H1 (cell line): ENCODE measurements around the gene LPCAT1.

Experiments used
- CBX5 ChIP-seq: fragments of 300-800, 300-1000 bp; sonication (generic); IDR thresholded peaks from 2 replicates; pipeline ENCODE4 v1.7.1; 2016; ENCODE audit warnings: antibody characterized with exemption, low read length, low read depth
- CEBPB ChIP-seq: IDR thresholded peaks from 2 replicates; pipeline ENCODE4 v1.6.1; 2012; ENCODE audit warnings: low read depth, low read length
- EGR1 ChIP-seq: IDR thresholded peaks from 2 replicates; pipeline ENCODE4 v1.6.1; 2011; ENCODE audit warnings: low read depth, low read length, borderline replicate concordance
- EP300 ChIP-seq, 2 experiments: IDR thresholded peaks; 1 replicate in 1 of 2; 2 replicates in 1 of 2; pipeline ENCODE4 v1.6.1; 2011 to 2012; ENCODE audit warnings: low read depth in 2 of 2, low read length in 2 of 2, mild to moderate bottlenecking in 2 of 2, borderline replicate concordance in 1 of 2, inconsistent platforms in 1 of 2, moderate library complexity in 1 of 2
- EZH2 ChIP-seq: fragments of 200-600 bp; sonication (generic); IDR thresholded peaks from 2 replicates; pipeline ENCODE4 v1.7.1; 2012; ENCODE audit warnings: low read depth, mild to moderate bottlenecking, moderate library complexity, low read length, inconsistent platforms; ENCODE audit not compliant: severe bottlenecking
- GABPA ChIP-seq: IDR thresholded peaks from 2 replicates; pipeline ENCODE4 v1.6.1; 2011; ENCODE audit warnings: mild to moderate bottlenecking, low read length, moderate library complexity, borderline replicate concordance; ENCODE audit not compliant: insufficient read depth
- POLR2A ChIP-seq, 2 experiments: IDR thresholded peaks; 1 replicate in 1 of 2; 2 replicates in 1 of 2; pipeline ENCODE4 v1.6.1; 2011; ENCODE audit warnings: low read depth in 2 of 2, low read length in 2 of 2, mild to moderate bottlenecking in 2 of 2; ENCODE audit errors: control extremely low read depth in 1 of 2
- POLR2AphosphoS5 ChIP-seq: IDR thresholded peaks from 2 replicates; pipeline ENCODE4 v1.6.1; 2011; ENCODE audit warnings: low read depth, low read length
- RXRA ChIP-seq: IDR thresholded peaks from 2 replicates; pipeline ENCODE4 v1.6.1; 2011; ENCODE audit warnings: low read depth, mild to moderate bottlenecking, low read length, moderate library complexity; ENCODE audit not compliant: insufficient read depth
- SIN3A ChIP-seq, 2 experiments: IDR thresholded peaks in 1 of 2; conservative IDR thresholded peaks in 1 of 2; 2 replicates each; pipeline ENCODE4 v1.6.1; 2011 to 2012; ENCODE audit warnings: low read length in 2 of 2, improper control_type of control experiment in 1 of 2, low read depth in 1 of 2, mild to moderate bottlenecking in 1 of 2
- TAF1 ChIP-seq: IDR thresholded peaks from 2 replicates; pipeline ENCODE4 v1.6.1; 2011; ENCODE audit warnings: mild to moderate bottlenecking, low read depth, low read length
- TCF12 ChIP-seq: IDR thresholded peaks from 2 replicates; pipeline ENCODE4 v1.6.1; 2011; ENCODE audit warnings: low read depth, mild to moderate bottlenecking, low read length
- TF ChIP-seq, protein P1 (sequence below), 3 experiments: IDR thresholded peaks; 1 replicate in 2 of 3; 2 replicates in 1 of 3; pipeline versions ENCODE4 v1.5.1 to v1.6.1; 2011; ENCODE audit warnings: low read length in 3 of 3, mild to moderate bottlenecking in 3 of 3, inconsistent platforms in 2 of 3, low read depth in 1 of 3, moderate library complexity in 1 of 3; ENCODE audit not compliant: insufficient read depth in 1 of 3; ENCODE audit errors: control extremely low read depth in 1 of 3
- TF ChIP-seq, protein P2 (sequence below): IDR thresholded peaks from 2 replicates; pipeline ENCODE4 v1.6.1; 2011; ENCODE audit warnings: low read depth, mild to moderate bottlenecking, low read length; ENCODE audit not compliant: insufficient read depth

DNA sequence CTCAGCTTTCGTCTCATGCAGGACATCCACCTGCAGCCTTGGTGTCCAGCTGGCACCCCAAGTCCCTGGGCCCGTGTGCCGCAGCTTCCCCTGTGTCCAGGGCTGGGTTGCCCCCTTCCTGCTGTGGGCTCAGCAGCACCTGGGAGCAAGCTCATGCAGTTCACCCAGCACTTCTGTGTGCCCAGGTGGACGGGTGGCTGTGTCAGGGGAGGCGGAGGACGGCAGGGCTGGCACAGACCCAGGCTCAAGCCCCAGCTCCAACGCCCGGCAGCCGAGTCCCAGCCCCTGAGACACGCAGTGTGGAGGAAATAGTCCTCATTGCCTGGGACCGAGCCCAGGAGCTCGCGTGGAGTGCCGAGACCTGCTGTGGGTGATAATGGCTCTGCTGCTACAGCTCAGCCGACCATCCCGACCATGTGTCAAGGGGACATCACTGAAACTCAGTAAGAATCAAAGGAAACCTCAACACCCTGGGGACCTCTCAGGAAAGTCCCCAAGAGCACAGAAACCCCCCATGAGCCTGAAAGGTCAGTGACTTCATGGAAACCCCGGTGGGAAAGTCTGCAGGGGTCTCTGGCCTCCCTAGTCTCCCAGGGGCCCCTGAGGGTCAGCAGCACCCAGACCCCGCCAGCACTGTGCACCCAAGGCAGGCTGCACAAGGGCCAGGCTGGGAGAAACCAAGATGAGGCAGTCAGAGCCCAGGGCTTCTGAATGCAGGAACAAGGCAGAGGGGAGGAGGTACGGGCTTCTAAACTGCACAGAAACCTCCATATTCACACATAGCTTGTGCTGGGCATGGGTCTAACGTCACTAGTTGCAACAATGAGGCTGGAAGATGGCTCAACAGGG, 38.8 kb downstream of the LPCAT1 start:
- no peak for TF ChIP-seq EZH2
- TF ChIP-seq POLR2A (IDR thresholded peaks at IDR 0.05; ENCODE audit: control extremely low read depth in 1 of 2, low read depth in 2 of 2, low read length in 2 of 2): no peak
- no peak for TF ChIP-seq TCF12
- TF ChIP-seq, protein P1, sequence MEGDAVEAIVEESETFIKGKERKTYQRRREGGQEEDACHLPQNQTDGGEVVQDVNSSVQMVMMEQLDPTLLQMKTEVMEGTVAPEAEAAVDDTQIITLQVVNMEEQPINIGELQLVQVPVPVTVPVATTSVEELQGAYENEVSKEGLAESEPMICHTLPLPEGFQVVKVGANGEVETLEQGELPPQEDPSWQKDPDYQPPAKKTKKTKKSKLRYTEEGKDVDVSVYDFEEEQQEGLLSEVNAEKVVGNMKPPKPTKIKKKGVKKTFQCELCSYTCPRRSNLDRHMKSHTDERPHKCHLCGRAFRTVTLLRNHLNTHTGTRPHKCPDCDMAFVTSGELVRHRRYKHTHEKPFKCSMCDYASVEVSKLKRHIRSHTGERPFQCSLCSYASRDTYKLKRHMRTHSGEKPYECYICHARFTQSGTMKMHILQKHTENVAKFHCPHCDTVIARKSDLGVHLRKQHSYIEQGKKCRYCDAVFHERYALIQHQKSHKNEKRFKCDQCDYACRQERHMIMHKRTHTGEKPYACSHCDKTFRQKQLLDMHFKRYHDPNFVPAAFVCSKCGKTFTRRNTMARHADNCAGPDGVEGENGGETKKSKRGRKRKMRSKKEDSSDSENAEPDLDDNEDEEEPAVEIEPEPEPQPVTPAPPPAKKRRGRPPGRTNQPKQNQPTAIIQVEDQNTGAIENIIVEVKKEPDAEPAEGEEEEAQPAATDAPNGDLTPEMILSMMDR (IDR thresholded peaks at IDR 0.05; ENCODE audit: control extremely low read depth in 1 of 3, insufficient read depth in 1 of 3, low read depth in 1 of 3, low read length in 3 of 3): no peak
- TF ChIP-seq SIN3A (conservative IDR thresholded peaks at IDR 0.05 in 1 of 2, IDR thresholded peaks at IDR 0.05 in 1 of 2; ENCODE audit: low read depth in 1 of 2, low read length in 2 of 2): no peak
- no peak for TF ChIP-seq CEBPB
- no peak for TF ChIP-seq RXRA
- no peak for TF ChIP-seq EP300 (IDR thresholded peaks at IDR 0.05; ENCODE audit: borderline replicate concordance in 1 of 2, low read depth in 2 of 2, low read length in 2 of 2)
- no peak for TF ChIP-seq CBX5
- TF ChIP-seq GABPA: no peak
- no peak for TF ChIP-seq TAF1
- TF ChIP-seq, protein P2, sequence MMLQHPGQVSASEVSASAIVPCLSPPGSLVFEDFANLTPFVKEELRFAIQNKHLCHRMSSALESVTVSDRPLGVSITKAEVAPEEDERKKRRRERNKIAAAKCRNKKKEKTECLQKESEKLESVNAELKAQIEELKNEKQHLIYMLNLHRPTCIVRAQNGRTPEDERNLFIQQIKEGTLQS: no peak
- no peak for TF ChIP-seq POLR2AphosphoS5
- TF ChIP-seq EGR1: no peak
